CD14-positive monocyte (primary cell): ENCODE data around the gene CDS1. TPM values are rescaled to one million over a fixed set of nuclear protein-coding genes. Genes with fewer than 3 reads are reported as not detected.

Experiments
- DNase-seq, 3 donors: peaks; one replicate each; pipeline ENCODE4 v3.0.0-alpha.2; 2011 to 2022
- H2AFZ ChIP-seq: 2 replicates; pipeline ENCODE4 v1.6.0; 2012; ENCODE audit warnings: mild to moderate bottlenecking, low read depth, low read length, inconsistent platforms; ENCODE audit not compliant: insufficient read depth, poor library complexity, severe bottlenecking
- H3K27ac ChIP-seq, 2 donors: 1 replicate in 1 of 2; 2 replicates in 1 of 2; pipeline ENCODE4 v1.5.1; 2012 to 2013; ENCODE audit warnings: low read length in 2 of 2, control low read depth in 1 of 2, inconsistent platforms in 1 of 2, low read depth in 1 of 2, mild to moderate bottlenecking in 1 of 2
- H3K27me3 ChIP-seq, 2 donors: one replicate each; pipeline versions ENCODE4 v1.6.0 to v1.6.1; 2011 to 2013; ENCODE audit warnings: low read length in 2 of 2; ENCODE audit not compliant: control insufficient read depth in 2 of 2, insufficient read depth in 2 of 2
- H3K36me3 ChIP-seq, 2 donors: replicated peaks in 1 of 2; 1 replicate in 1 of 2; 2 replicates in 1 of 2; pipeline versions ENCODE4 v1.5.1 to v1.6.1; 2012 to 2013; ENCODE audit warnings: low read length in 2 of 2, control low read depth in 1 of 2, inconsistent platforms in 1 of 2, mild to moderate bottlenecking in 1 of 2; ENCODE audit not compliant: insufficient read depth in 2 of 2, control insufficient read depth in 1 of 2
- H3K4me1 ChIP-seq, 2 donors: 1 replicate in 1 of 2; 2 replicates in 1 of 2; pipeline versions ENCODE4 v1.5.1 to v1.6.1; 2012 to 2013; ENCODE audit warnings: low read length in 2 of 2, control low read depth in 1 of 2, inconsistent platforms in 1 of 2, mild to moderate bottlenecking in 1 of 2, moderate library complexity in 1 of 2; ENCODE audit not compliant: insufficient read depth in 2 of 2, control insufficient read depth in 1 of 2
- H3K4me2 ChIP-seq: replicated peaks from 2 replicates; pipeline ENCODE3; 2012; ENCODE audit warnings: low read length, moderate library complexity, mild to moderate bottlenecking; ENCODE audit not compliant: poor library complexity, severe bottlenecking; ENCODE audit errors: extremely low read depth
- H3K4me3 ChIP-seq, 3 experiments: fragments of 200-600 bp in 1 of 3; sonication (generic) in 1 of 3; replicated peaks in 1 of 3; 1 replicate in 2 of 3; 2 replicates in 1 of 3; pipeline ENCODE4 v1.5.1; 2011 to 2013; ENCODE audit warnings: low read length in 3 of 3, mild to moderate bottlenecking in 3 of 3, control low read depth in 2 of 3, low read depth in 2 of 3, inconsistent platforms in 1 of 3, moderate library complexity in 1 of 3
- H3K79me2 ChIP-seq: 2 replicates; pipeline ENCODE4 v1.6.0; 2012; ENCODE audit warnings: mild to moderate bottlenecking, control low read depth, inconsistent platforms, low read length, moderate library complexity; ENCODE audit not compliant: insufficient read depth
- H3K9ac ChIP-seq: 2 replicates; pipeline ENCODE4 v1.6.0; 2017; ENCODE audit warnings: low read length, mild to moderate bottlenecking; ENCODE audit not compliant: insufficient read depth, poor library complexity, severe bottlenecking
- H3K9me3 ChIP-seq, 2 donors: replicated peaks in 1 of 2; 1 replicate in 1 of 2; 2 replicates in 1 of 2; pipeline versions ENCODE4 v1.5.1 to v1.6.1; 2012 to 2013; ENCODE audit warnings: low read length in 2 of 2, control low read depth in 1 of 2; ENCODE audit not compliant: control insufficient read depth in 1 of 2, insufficient read depth in 1 of 2
- H4K20me1 ChIP-seq: 2 replicates; pipeline ENCODE4 v1.6.0; 2012; ENCODE audit warnings: mild to moderate bottlenecking, low read length, control low read depth, moderate library complexity; ENCODE audit not compliant: insufficient read depth
- H3K27ac Mint-ChIP-seq, 7 donors: one replicate each; pipeline ENCODE4 v1.8.0; 2020; ENCODE audit warnings: mild to moderate bottlenecking in 7 of 7, mixed read lengths in 7 of 7, moderate library complexity in 6 of 7, inconsistent platforms in 2 of 7
- H3K27me3 Mint-ChIP-seq, 3 donors: one replicate each; pipeline ENCODE4 v1.8.0; 2021 to 2022; ENCODE audit warnings: low read depth in 3 of 3, mild to moderate bottlenecking in 3 of 3, mixed read lengths in 3 of 3, moderate library complexity in 3 of 3, inconsistent platforms in 1 of 3
- H3K36me3 Mint-ChIP-seq, 2 donors: one replicate each; pipeline ENCODE4 v1.8.0; 2020; ENCODE audit warnings: mixed read lengths in 2 of 2, inconsistent platforms in 1 of 2, mild to moderate bottlenecking in 1 of 2
- H3K4me1 Mint-ChIP-seq: one replicate; pipeline ENCODE4 v1.8.0; 2020; ENCODE audit warnings: mild to moderate bottlenecking, mixed read lengths
- H3K4me3 Mint-ChIP-seq, 2 donors: one replicate each; pipeline ENCODE4 v1.8.0; 2020; ENCODE audit warnings: mild to moderate bottlenecking in 2 of 2, mixed read lengths in 2 of 2, moderate library complexity in 1 of 2
- H3K9me3 Mint-ChIP-seq, 7 donors: one replicate each; pipeline ENCODE4 v1.8.0; 2020 to 2022; ENCODE audit warnings: mixed read lengths in 7 of 7, mild to moderate bottlenecking in 6 of 7, moderate library complexity in 6 of 7, inconsistent platforms in 2 of 7
- WGBS: methylation state at CpG from one replicate; pipeline ENCODE4 v1.1.5; 2013; ENCODE audit warnings: missing lambda C conversion rate; ENCODE audit not compliant: insufficient coverage; 5-methylcytosine and 5-hydroxymethylcytosine counted together
- intact Hi-C, 2 donors: fragments of 100-400 bp; cut with micrococcal nuclease; formaldehyde crosslinking; loops; one replicate each; pipeline versions ENCODE4 v1.15.0 to v1.15.1; 2023
- polyA plus RNA-seq, 3 donors: library from polyadenylated mRNA; depleted of rRNA in 1 of 3; unstranded in 2 of 3; stranded (reverse) in 1 of 3; fragments of 300-500 nt in 2 of 3; fragments of >200 nt in 1 of 3; fragmentation: Illumina TruSeq in 2 of 3; gene quantifications; 1 replicate in 2 of 3; 2 replicates in 1 of 3; pipeline ENCODE4 v1.2.3, GENCODE V29; 2012 to 2021
- TF ChIP-seq, protein P1 (sequence below): fragments of 200-600 bp; IDR thresholded peaks from one replicate; pipeline ENCODE4 v1.8.0; 2022; ENCODE audit warnings: antibody characterized with exemption, mild to moderate bottlenecking

Gene CDS1
- polyA plus RNA-seq, 3 donors = 0.12 to 0.15 (median 0.13) TPM

DNA sequence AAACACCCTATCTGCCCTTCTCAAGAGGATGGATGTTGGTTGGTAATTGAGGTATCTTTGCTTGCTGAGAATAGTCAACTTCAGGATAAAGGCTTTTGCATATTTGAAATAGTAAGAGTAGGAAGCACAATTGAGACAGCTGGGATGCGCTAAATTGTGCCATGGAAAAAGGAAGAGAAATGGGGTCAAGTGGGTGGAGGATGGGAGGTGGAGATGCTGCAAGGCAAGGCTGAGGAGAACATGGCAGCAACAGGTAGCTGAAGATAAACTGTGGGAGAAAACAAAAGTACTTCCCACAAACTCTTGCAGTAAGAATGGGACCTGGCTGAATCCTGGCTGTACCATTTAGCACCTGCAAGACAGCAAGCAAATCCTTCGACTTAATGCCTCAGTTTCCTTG lies 13.9 kb upstream of the CDS1 start:
- Histone ChIP-seq H3K79me2 (no peaks in the 10 kb centered on the region), H3K4me2 (no peak overlapping the region), H3K9me3 (no peaks in the 10 kb centered on the region), H3K4me3 (no peak overlapping the region), H3K36me3 (no peaks in the 10 kb centered on the region), H4K20me1 (no peaks in the 10 kb centered on the region), H2AFZ (no peak overlapping the region), H3K4me1 (peaks cover 20 to 21% of the 10 kb centered on the region in 2 donors), H3K27me3 (peaks cover 2 to 4% of the 10 kb centered on the region in 2 donors), H3K27ac (no peak overlapping the region), H3K9ac (no peak overlapping the region)
- 86% methylated on average over 1 of the region's 2 CpGs for WGBS
- DNase-seq = no peak
- peak overlapping the region in 1 of 2 donors; percentile 36 for H3K4me3 Mint-ChIP-seq
- intact Hi-C loops = no loop called here
- H3K27ac Mint-ChIP-seq = peak overlapping the region in 1 of 7 donors; percentile 54
- H3K4me1 Mint-ChIP-seq = peaks cover 26% of the 10 kb centered on the region
- peaks cover 8 to 14% (median 12%) of the 10 kb centered on the region in 3 donors for H3K27me3 Mint-ChIP-seq
- TF ChIP-seq, protein P1, sequence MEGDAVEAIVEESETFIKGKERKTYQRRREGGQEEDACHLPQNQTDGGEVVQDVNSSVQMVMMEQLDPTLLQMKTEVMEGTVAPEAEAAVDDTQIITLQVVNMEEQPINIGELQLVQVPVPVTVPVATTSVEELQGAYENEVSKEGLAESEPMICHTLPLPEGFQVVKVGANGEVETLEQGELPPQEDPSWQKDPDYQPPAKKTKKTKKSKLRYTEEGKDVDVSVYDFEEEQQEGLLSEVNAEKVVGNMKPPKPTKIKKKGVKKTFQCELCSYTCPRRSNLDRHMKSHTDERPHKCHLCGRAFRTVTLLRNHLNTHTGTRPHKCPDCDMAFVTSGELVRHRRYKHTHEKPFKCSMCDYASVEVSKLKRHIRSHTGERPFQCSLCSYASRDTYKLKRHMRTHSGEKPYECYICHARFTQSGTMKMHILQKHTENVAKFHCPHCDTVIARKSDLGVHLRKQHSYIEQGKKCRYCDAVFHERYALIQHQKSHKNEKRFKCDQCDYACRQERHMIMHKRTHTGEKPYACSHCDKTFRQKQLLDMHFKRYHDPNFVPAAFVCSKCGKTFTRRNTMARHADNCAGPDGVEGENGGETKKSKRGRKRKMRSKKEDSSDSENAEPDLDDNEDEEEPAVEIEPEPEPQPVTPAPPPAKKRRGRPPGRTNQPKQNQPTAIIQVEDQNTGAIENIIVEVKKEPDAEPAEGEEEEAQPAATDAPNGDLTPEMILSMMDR = no peak
- H3K36me3 Mint-ChIP-seq = no peaks in the 10 kb centered on the region
- H3K9me3 Mint-ChIP-seq = peaks cover 0 to 6% (median 2%) of the 10 kb centered on the region in 7 donors

DNA sequence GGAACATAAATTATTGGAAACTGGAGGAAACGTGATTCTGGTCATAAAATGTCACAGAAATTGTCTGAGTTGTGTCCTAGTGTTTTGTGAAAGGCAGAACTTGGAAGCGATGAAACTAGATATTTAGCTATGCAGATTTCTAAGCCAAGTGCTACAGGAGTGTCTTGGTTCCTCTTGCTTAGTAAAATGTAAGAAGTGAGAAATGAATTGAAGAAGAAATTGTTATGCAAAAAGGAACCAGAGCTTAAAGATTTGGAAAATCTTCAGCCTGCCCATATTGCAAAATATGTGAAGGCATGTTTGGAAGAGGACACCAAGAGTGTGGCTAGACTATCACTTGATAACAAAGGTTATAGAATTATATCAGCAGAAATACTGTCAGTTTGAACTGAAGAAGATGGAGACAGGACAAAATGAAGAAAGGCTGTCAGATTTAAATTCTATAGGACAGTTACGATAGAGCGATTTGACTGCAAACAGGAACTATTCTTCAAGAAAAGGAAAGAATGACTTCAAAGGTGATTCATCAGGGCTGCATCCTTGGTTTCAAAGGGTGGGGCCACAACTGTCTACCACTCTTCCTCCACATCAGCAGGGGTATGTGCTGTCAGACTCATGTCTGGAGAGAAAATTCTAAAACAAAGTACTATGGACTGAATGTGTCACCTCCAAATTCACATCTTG lies 9.4 kb upstream of the CDS1 start:
- Histone ChIP-seq H3K9ac (peak overlapping the region; percentile 62), H3K27ac (peak overlapping the region; percentile 42 to 94), H3K36me3 (no peaks in the 10 kb centered on the region), H3K79me2 (no peaks in the 10 kb centered on the region), H2AFZ (peak overlapping the region; percentile 51), H3K4me1 (peaks cover 28 to 38% of the 10 kb centered on the region in 2 donors), H4K20me1 (no peaks in the 10 kb centered on the region), H3K4me3 (peak overlapping the region in 2 of 3 experiments; percentile 19 to 45), H3K27me3 (no peaks in the 10 kb centered on the region), H3K9me3 (no peaks in the 10 kb centered on the region), H3K4me2 (peak overlapping the region; percentile 58)
- Mint-ChIP-seq H3K27ac (peak overlapping the region; percentile 92 to 99 (median 98)), H3K9me3 (peaks cover 0 to 3% (median 0%) of the 10 kb centered on the region in 7 donors), H3K27me3 (peaks cover 0 to 4% (median under 1%) of the 10 kb centered on the region in 3 donors), H3K4me1 (peaks cover 33% of the 10 kb centered on the region), H3K36me3 (no peaks in the 10 kb centered on the region), H3K4me3 (peak overlapping the region; percentile 38 to 83)
- DNase-seq = peak; percentile 78 to 89 (median 89)
- TF ChIP-seq, protein P1 = no peak
- intact Hi-C loops = no loop called here
- WGBS = 8% methylated on average over 2 of the region's 4 CpGs
